Measurements from ENCODE around the gene SLX4IP. TPM values are rescaled to one million over a fixed set of nuclear protein-coding genes. Genes with fewer than 3 reads are reported as not detected.
A peak's percentile ranks its signal among the peaks of the same experiment; 100 is the strongest.

The SLX4IP gene
- total RNA-seq, 1 experiment from 2014 or later, result 6.4 TPM

GRCh38 chr20:10492844-10493243, 57.7 kb downstream of the SLX4IP start:
- ChIA-PET CTCF (no interaction called here), POLR2A (ENCODE audit: unreplicated experiment) (no interaction called here)
- Histone ChIP-seq H3K4me1 (ENCODE audit: insufficient read depth, low read length) (0 out of 2 replicates have a peak, but pooled peaks cover 3% of the 10 kb centered on the region), H3K9me2 (replicated peaks; ENCODE audit: low read length) (no peaks in the 10 kb centered on the region), H4K20me1 (ENCODE audit: low read length) (no peaks in the 10 kb centered on the region), H3K79me2 (ENCODE audit: low read length) (0 out of 2 replicates have a peak, but pooled peaks cover 7% of the 10 kb centered on the region), H3F3A (ENCODE audit: low read length, unreplicated experiment) (no peaks in the 10 kb centered on the region), H3K36me3 (ENCODE audit: low read depth, low read length) (no peaks in the 10 kb centered on the region), H3K27me3 (ENCODE audit: low read length) (no peaks in the 10 kb centered on the region), H3K4me2 (ENCODE audit: low read length) (no peak overlapping the region), H3K9ac (ENCODE audit: low read length) (no peak overlapping the region), H3K9me3 (ENCODE audit: low read length) (no peaks in the 10 kb centered on the region), H3K4me3 (ENCODE audit: low read length) (no peak overlapping the region), H3K27ac (ENCODE audit: low read length) (no peak overlapping the region), H2AFZ (ENCODE audit: low read length) (no peak overlapping the region)
- no TSS peak for BruUV-seq (replicated peaks)
- no peak for TF ChIP-seq EZH2phosphoT487 (IDR thresholded peaks at IDR 0.05; ENCODE audit: borderline replicate concordance, low read length)
- peak; percentile 26; the same call in 1 of the 2 replicates for TF ChIP-seq CTCF (conservative IDR thresholded peaks at IDR 0.05; ENCODE audit: low read depth, low read length)
- no peak for DNase-seq
- intact Hi-C loops (cut with micrococcal nuclease), result no loop called here
- no peak for ATAC-seq

- 0 out of 2 replicates have a peak, but pooled peaks cover 3% of the 10 kb centered on the region for H3K4me1 ChIP-seq (ENCODE audit: insufficient read depth, low read length)
- H2AFZ ChIP-seq (ENCODE audit: low read length), result no peak overlapping the region
- POLR2A ChIA-PET (ENCODE audit: unreplicated experiment), result no interaction called here
- no peaks in the 10 kb centered on the region for H3K9me3 ChIP-seq (ENCODE audit: low read length)
- no peaks in the 10 kb centered on the region for H3K9me2 ChIP-seq (replicated peaks; ENCODE audit: low read length)
- DNase-seq (no peak), ATAC-seq (no peak)
- BruUV-seq (replicated peaks), result no TSS peak
- H3K27me3 ChIP-seq (ENCODE audit: low read length), result no peaks in the 10 kb centered on the region
- no peaks in the 10 kb centered on the region for H3F3A ChIP-seq (ENCODE audit: low read length, unreplicated experiment)
- no peak overlapping the region for H3K4me2 ChIP-seq (ENCODE audit: low read length)
- no peaks in the 10 kb centered on the region for H3K36me3 ChIP-seq (ENCODE audit: low read depth, low read length)
- CTCF ChIA-PET, result no interaction called here
- no peak overlapping the region for H3K9ac ChIP-seq (ENCODE audit: low read length)
- 0 out of 2 replicates have a peak, but pooled peaks cover 12% of the 10 kb centered on the region for H3K79me2 ChIP-seq (ENCODE audit: low read length)
- no peaks in the 10 kb centered on the region for H4K20me1 ChIP-seq (ENCODE audit: low read length)
- H3K27ac ChIP-seq (ENCODE audit: low read length), result no peak overlapping the region
- intact Hi-C loops (cut with micrococcal nuclease), result loop anchor here (2.0 kb wide), 1 partner anchor 30 kb away; no protein-coding TSS in a partner anchor
- no peak for TF ChIP-seq EZH2 (IDR thresholded peaks at IDR 0.05; ENCODE audit: low read length, unreplicated experiment)
- TF ChIP-seq CTCF (conservative IDR thresholded peaks at IDR 0.05; ENCODE audit: low read depth, low read length), result no peak
- no peak for TF ChIP-seq EZH2phosphoT487 (IDR thresholded peaks at IDR 0.05; ENCODE audit: borderline replicate concordance, low read length)
- H3K4me3 ChIP-seq (ENCODE audit: low read length), result no peak overlapping the region
Measured at GRCh38 chr20:10495173-10495572, 60.1 kb downstream of the SLX4IP start.

- no peak overlapping the region for H3K4me3 ChIP-seq (ENCODE audit: low read length)
- intact Hi-C loops (cut with micrococcal nuclease), result no loop called here
- H4K20me1 ChIP-seq (ENCODE audit: low read length), result no peaks in the 10 kb centered on the region
- no peak overlapping the region for H2AFZ ChIP-seq (ENCODE audit: low read length)
- H3F3A ChIP-seq (ENCODE audit: low read length, unreplicated experiment), result no peaks in the 10 kb centered on the region
- no peaks in the 10 kb centered on the region for H3K36me3 ChIP-seq (ENCODE audit: low read depth, low read length)
- H3K27me3 ChIP-seq (ENCODE audit: low read length), result no peaks in the 10 kb centered on the region
- H3K9me2 ChIP-seq (replicated peaks; ENCODE audit: low read length), result no peaks in the 10 kb centered on the region
- H3K4me1 ChIP-seq (ENCODE audit: insufficient read depth, low read length), result 0 out of 2 replicates have a peak, but pooled peaks cover 3% of the 10 kb centered on the region
- BruUV-seq (replicated peaks), result no TSS peak
- ATAC-seq, result no peak
- ChIA-PET POLR2A (ENCODE audit: unreplicated experiment) (no interaction called here), CTCF (no interaction called here)
- H3K9ac ChIP-seq (ENCODE audit: low read length), result no peak overlapping the region
- H3K27ac ChIP-seq (ENCODE audit: low read length), result no peak overlapping the region
- no peak overlapping the region for H3K4me2 ChIP-seq (ENCODE audit: low read length)
- H3K9me3 ChIP-seq (ENCODE audit: low read length), result no peaks in the 10 kb centered on the region
- TF ChIP-seq EZH2 (IDR thresholded peaks at IDR 0.05; ENCODE audit: low read length, unreplicated experiment), result no peak
- TF ChIP-seq CTCF (conservative IDR thresholded peaks at IDR 0.05; ENCODE audit: low read depth, low read length), result no peak
- no peak for TF ChIP-seq EZH2phosphoT487 (IDR thresholded peaks at IDR 0.05; ENCODE audit: borderline replicate concordance, low read length)
- no peak for DNase-seq
- H3K79me2 ChIP-seq (ENCODE audit: low read length), result 0 out of 2 replicates have a peak, but pooled peaks cover 12% of the 10 kb centered on the region
Measured at GRCh38 chr20:10496465-10496864, 61.4 kb downstream of the SLX4IP start.

All from PC-3 (cell line).